ENCODE measurements around the gene HECTD4.
A peak's percentile ranks its signal among the peaks of the same experiment; 100 is the strongest.
"Not testable (repeated sequence)": the region's sequence is repeated elsewhere in the genome, so short reads cannot be mapped to it uniquely, and the experiment has no call there.

Gene HECTD4

GRCh38 chr12:112419297-112420133, 37.3 kb upstream of the HECTD4 start:
- Histone ChIP-seq H3K27me3 (ENCODE audit: control insufficient read depth in 1 of 2, insufficient read depth in 2 of 2, low read length in 2 of 2) (no peaks in the 10 kb centered on the region), H3K27ac (ENCODE audit: low read length) (peak overlapping the region; percentile 90), H3K4me3 (ENCODE audit: low read length in 2 of 2) (peak overlapping the region; percentile 94 to 95), H3K4me1 (ENCODE audit: control insufficient read depth, insufficient read depth, low read length) (peaks cover 16% of the 10 kb centered on the region), H3K9ac (ENCODE audit: low read length in 2 of 2) (peak overlapping the region; percentile 85 to 98), H3K36me3 (ENCODE audit: control insufficient read depth in 2 of 2, insufficient read depth in 2 of 2, low read length in 2 of 2) (no peaks in the 10 kb centered on the region), H3K9me3 (ENCODE audit: control insufficient read depth in 2 of 2, low read length in 2 of 2) (no peaks in the 10 kb centered on the region)

GRCh38 chr12:112418608-112419296, 36.5 kb upstream of the HECTD4 start, which contains the start of gene PTPN11:
TSS of gene PTPN11 (plus strand) at chr12:112418947. CDS start at chr12:112419112, 165 bp downstream.
- Histone ChIP-seq H3K9ac (ENCODE audit: low read length in 2 of 2) (peak within 1 kb of the TSS; percentile 89 to 98), H3K4me3 (ENCODE audit: low read length in 2 of 2) (peak within 1 kb of the TSS; percentile 94 to 95), H3K4me1 (ENCODE audit: control insufficient read depth, insufficient read depth, low read length) (peaks cover 16% of the 10 kb centered on the region), H3K27ac (ENCODE audit: low read length) (peak within 1 kb of the TSS; percentile 90), H3K9me3 (ENCODE audit: control insufficient read depth in 2 of 2, low read length in 2 of 2) (no peaks in the 10 kb centered on the region), H3K36me3 (ENCODE audit: control insufficient read depth in 2 of 2, insufficient read depth in 2 of 2, low read length in 2 of 2) (no peaks in the 10 kb centered on the region), H3K27me3 (ENCODE audit: control insufficient read depth in 1 of 2, insufficient read depth in 2 of 2, low read length in 2 of 2) (no peaks in the 10 kb centered on the region)

- peaks cover 16% of the 10 kb centered on the region for H3K4me1 ChIP-seq (ENCODE audit: control insufficient read depth, insufficient read depth, low read length)
- no peaks in the 10 kb centered on the region for H3K9me3 ChIP-seq (ENCODE audit: control insufficient read depth in 2 of 2, low read length in 2 of 2)
- H3K9ac ChIP-seq (ENCODE audit: low read length in 2 of 2): peak overlapping the region; percentile 89 to 98
- no peaks in the 10 kb centered on the region for H3K36me3 ChIP-seq (ENCODE audit: control insufficient read depth in 2 of 2, insufficient read depth in 2 of 2, low read length in 2 of 2)
- H3K27ac ChIP-seq (ENCODE audit: low read length): peak overlapping the region; percentile 90
- peak overlapping the region; percentile 94 to 95 for H3K4me3 ChIP-seq (ENCODE audit: low read length in 2 of 2)
- no peaks in the 10 kb centered on the region for H3K27me3 ChIP-seq (ENCODE audit: control insufficient read depth in 1 of 2, insufficient read depth in 2 of 2, low read length in 2 of 2)
Observed at GRCh38 chr12:112418273-112418607, 36.0 kb upstream of the HECTD4 start.

- peaks cover 13% of the 10 kb centered on the region for H3K4me1 ChIP-seq (ENCODE audit: control insufficient read depth, insufficient read depth, low read length)
- H3K9me3 ChIP-seq (ENCODE audit: control insufficient read depth in 2 of 2, low read length in 2 of 2); H3K9ac ChIP-seq (ENCODE audit: low read length in 2 of 2); H3K27me3 ChIP-seq (ENCODE audit: control insufficient read depth in 1 of 2, insufficient read depth in 2 of 2, low read length in 2 of 2); H3K36me3 ChIP-seq (ENCODE audit: control insufficient read depth in 2 of 2, insufficient read depth in 2 of 2, low read length in 2 of 2); H3K4me3 ChIP-seq (ENCODE audit: low read length in 2 of 2); H3K27ac ChIP-seq (ENCODE audit: low read length): not testable (repeated sequence)
Observed at GRCh38 chr12:112415457-112415856, 33.2 kb upstream of the HECTD4 start.

- H3K4me3 ChIP-seq (ENCODE audit: low read length in 2 of 2): no peak overlapping the region
- H3K4me1 ChIP-seq (ENCODE audit: control insufficient read depth, insufficient read depth, low read length): peaks cover 3% of the 10 kb centered on the region
- no peaks in the 10 kb centered on the region for H3K9me3 ChIP-seq (ENCODE audit: control insufficient read depth in 2 of 2, low read length in 2 of 2)
- no peaks in the 10 kb centered on the region for H3K27me3 ChIP-seq (ENCODE audit: control insufficient read depth in 1 of 2, insufficient read depth in 2 of 2, low read length in 2 of 2)
- no peak overlapping the region for H3K27ac ChIP-seq (ENCODE audit: low read length)
- H3K9ac ChIP-seq (ENCODE audit: low read length in 2 of 2): no peak overlapping the region
- no peaks in the 10 kb centered on the region for H3K36me3 ChIP-seq (ENCODE audit: control insufficient read depth in 2 of 2, insufficient read depth in 2 of 2, low read length in 2 of 2)
Observed at GRCh38 chr12:112413855-112414625, 31.8 kb upstream of the HECTD4 start.

- H3K4me3 ChIP-seq (ENCODE audit: low read length in 2 of 2): peak overlapping the region in 1 of 2 donors; percentile 99
- no peak overlapping the region for H3K27ac ChIP-seq (ENCODE audit: low read length)
- H3K36me3 ChIP-seq (ENCODE audit: control insufficient read depth in 2 of 2, insufficient read depth in 2 of 2, low read length in 2 of 2): peaks cover 25 to 26% of the 10 kb centered on the region in 2 donors
Observed at GRCh38 chr12:112409906-112410244, 27.6 kb upstream of the HECTD4 start.

GRCh38 chr12:112409064-112409905, 27.1 kb upstream of the HECTD4 start, which contains the start of gene RPL6:
TSS of gene RPL6 (minus strand) at chr12:112409605. CDS start at chr12:112408656, 949 bp downstream.
- H3K9me3 ChIP-seq (ENCODE audit: control insufficient read depth in 2 of 2, low read length in 2 of 2): no peaks in the 10 kb centered on the region
- peak within 1 kb of the TSS; percentile 96 to 99 for H3K4me3 ChIP-seq (ENCODE audit: low read length in 2 of 2)
- H3K9ac ChIP-seq (ENCODE audit: low read length in 2 of 2): peak within 1 kb of the TSS; percentile 96 to 98
- H3K27ac ChIP-seq (ENCODE audit: low read length): peak within 1 kb of the TSS; percentile 90
- H3K4me1 ChIP-seq (ENCODE audit: control insufficient read depth, insufficient read depth, low read length): peaks cover 8% of the 10 kb centered on the region
- H3K27me3 ChIP-seq (ENCODE audit: control insufficient read depth in 1 of 2, insufficient read depth in 2 of 2, low read length in 2 of 2): no peaks in the 10 kb centered on the region
- peaks cover 30 to 32% of the 10 kb centered on the region in 2 donors for H3K36me3 ChIP-seq (ENCODE audit: control insufficient read depth in 2 of 2, insufficient read depth in 2 of 2, low read length in 2 of 2)

More at GRCh38 chr12:112409906-112410244, 27.6 kb upstream of the HECTD4 start:
- no peak overlapping the region for H3K9ac ChIP-seq (ENCODE audit: low read length in 2 of 2)
- no peaks in the 10 kb centered on the region for H3K27me3 ChIP-seq (ENCODE audit: control insufficient read depth in 1 of 2, insufficient read depth in 2 of 2, low read length in 2 of 2)
- H3K9me3 ChIP-seq (ENCODE audit: control insufficient read depth in 2 of 2, low read length in 2 of 2): no peaks in the 10 kb centered on the region
- peaks cover 8% of the 10 kb centered on the region for H3K4me1 ChIP-seq (ENCODE audit: control insufficient read depth, insufficient read depth, low read length)

- peak overlapping the region; percentile 96 to 98 for H3K9ac ChIP-seq (ENCODE audit: low read length in 2 of 2)
- H3K4me1 ChIP-seq (ENCODE audit: control insufficient read depth, insufficient read depth, low read length): peaks cover 8% of the 10 kb centered on the region
- H3K27me3 ChIP-seq (ENCODE audit: control insufficient read depth in 1 of 2, insufficient read depth in 2 of 2, low read length in 2 of 2): no peaks in the 10 kb centered on the region
- H3K27ac ChIP-seq (ENCODE audit: low read length): peak overlapping the region; percentile 90
- peak overlapping the region; percentile 96 to 99 for H3K4me3 ChIP-seq (ENCODE audit: low read length in 2 of 2)
- H3K9me3 ChIP-seq (ENCODE audit: control insufficient read depth in 2 of 2, low read length in 2 of 2): no peaks in the 10 kb centered on the region
- H3K36me3 ChIP-seq (ENCODE audit: control insufficient read depth in 2 of 2, insufficient read depth in 2 of 2, low read length in 2 of 2): peaks cover 31 to 33% of the 10 kb centered on the region in 2 donors
Observed at GRCh38 chr12:112408621-112409020, 26.4 kb upstream of the HECTD4 start.

- not testable (repeated sequence) for H3K4me3 ChIP-seq (ENCODE audit: low read length in 2 of 2); H3K27ac ChIP-seq (ENCODE audit: low read length); H3K4me1 ChIP-seq (ENCODE audit: control insufficient read depth, insufficient read depth, low read length); H3K27me3 ChIP-seq (ENCODE audit: control insufficient read depth in 1 of 2, insufficient read depth in 2 of 2, low read length in 2 of 2); H3K9me3 ChIP-seq (ENCODE audit: control insufficient read depth in 2 of 2, low read length in 2 of 2)
- Histone ChIP-seq H3K36me3 (ENCODE audit: control insufficient read depth in 2 of 2, insufficient read depth in 2 of 2, low read length in 2 of 2) (peaks cover 31 to 33% of the 10 kb centered on the region in 2 donors), H3K9ac (ENCODE audit: low read length in 2 of 2) (peak overlapping the region in 1 of 2 donors; percentile 96)
Observed at GRCh38 chr12:112407683-112408082, 25.5 kb upstream of the HECTD4 start.
